NOMO-1 treated with dmso at 0.1 percent for 144 hours (cell line): ENCODE measurements around the gene AUNIP.

Source experiments
- DNase-seq: peaks from one replicate; lab custom pipeline; 2025; ENCODE audit not compliant: unreplicated experiment; lab: John Stamatoyannopoulos, UW

The AUNIP gene

GRCh38 chr1:25797939-25798338 is 61.3 kb downstream of the AUNIP start:
- DNase-seq = no peak

DNA sequence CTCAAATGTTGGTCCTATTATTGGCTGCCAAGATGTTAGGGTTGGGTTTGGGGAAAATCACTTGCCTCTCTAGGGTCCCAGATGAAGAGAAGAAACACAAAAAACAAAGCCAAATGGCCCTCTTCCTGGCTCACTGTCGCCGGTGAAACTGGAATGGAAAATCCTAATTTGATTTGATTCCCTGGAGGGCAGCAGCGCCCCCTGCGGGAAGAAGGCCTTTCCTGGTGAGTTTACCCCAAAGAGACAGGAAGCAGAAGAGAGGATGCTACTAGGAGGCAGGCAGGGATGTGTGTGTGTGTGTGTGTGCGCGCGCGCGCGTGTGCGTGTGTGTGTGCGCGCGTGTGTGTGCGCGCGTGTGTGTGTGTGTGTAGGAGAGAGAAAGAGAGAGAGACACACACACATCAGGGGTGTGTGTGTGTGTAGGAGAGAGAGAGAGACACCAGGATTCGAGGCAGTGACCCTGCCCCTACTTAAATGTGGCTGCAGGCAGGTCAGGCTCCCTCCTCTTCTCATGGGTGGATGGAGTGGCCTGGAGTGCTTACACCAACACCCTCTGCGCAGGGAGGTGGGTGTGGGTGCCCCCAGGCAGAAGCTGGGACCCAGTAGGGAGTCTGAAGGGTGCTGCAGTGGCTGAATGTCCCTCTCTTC is 62.3 kb downstream of the AUNIP start:
- DNase-seq = peak; percentile 69

- DNase-seq = no peak
These were observed 63.1 kb downstream of the AUNIP start for GRCh38 chr1:25795946-25796810.

- no peak for DNase-seq
These were observed 64.0 kb downstream of the AUNIP start for GRCh38 chr1:25795211-25795610.

GRCh38 chr1:25794325-25794724 is 64.9 kb downstream of the AUNIP start:
- DNase-seq = no peak

DNA sequence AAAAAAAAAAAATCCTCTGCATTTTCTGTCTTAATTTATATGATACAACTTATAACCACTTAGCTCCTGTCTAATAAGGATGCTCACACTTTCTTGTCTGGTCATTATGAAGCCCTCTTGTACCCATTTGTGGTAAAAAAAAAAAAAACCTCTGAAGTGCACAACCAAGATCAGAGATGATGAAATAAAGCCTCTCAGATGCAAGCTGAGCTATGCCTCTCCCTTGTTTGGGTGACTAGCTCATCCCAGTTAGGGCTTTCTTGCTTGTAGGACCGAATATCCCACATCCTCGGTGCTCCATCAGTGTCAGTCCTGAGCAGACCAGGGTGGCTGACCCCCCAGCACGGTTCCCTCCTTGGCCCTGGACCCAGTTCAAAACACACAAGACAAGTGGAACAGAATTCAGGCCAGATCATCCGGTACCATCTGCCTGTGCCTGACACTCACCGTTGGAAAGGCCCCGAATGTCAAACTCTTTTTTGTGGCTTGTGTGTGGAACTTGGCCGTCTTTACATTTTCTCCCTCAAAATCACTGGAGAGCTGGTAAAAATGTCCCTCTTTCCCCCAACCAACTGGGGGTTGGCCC is 65.6 kb downstream of the AUNIP start:
- no peak for DNase-seq

DNA sequence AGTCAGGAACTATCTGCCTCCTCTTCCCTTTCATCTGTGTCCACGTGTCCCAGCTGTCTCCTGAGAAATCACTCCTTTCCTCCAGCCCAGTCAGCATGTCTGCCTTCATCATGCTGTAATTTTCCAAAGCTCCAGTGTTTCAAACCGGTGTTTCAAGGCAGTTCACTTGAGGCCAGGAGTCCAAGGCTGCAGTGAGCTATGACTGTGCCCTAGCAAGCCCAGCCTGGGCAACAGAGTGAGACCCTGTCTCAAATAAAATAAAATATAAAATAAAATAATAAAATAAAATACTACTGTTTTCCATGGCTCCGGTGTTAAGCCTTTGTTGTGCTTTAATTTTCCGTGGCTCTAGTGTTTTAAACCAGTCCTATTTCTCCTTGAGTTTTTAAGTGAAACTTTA is 67.1 kb downstream of the AUNIP start:
- no peak for DNase-seq

- no peak for DNase-seq
These were observed 68.8 kb downstream of the AUNIP start for GRCh38 chr1:25790472-25790871.

DNA sequence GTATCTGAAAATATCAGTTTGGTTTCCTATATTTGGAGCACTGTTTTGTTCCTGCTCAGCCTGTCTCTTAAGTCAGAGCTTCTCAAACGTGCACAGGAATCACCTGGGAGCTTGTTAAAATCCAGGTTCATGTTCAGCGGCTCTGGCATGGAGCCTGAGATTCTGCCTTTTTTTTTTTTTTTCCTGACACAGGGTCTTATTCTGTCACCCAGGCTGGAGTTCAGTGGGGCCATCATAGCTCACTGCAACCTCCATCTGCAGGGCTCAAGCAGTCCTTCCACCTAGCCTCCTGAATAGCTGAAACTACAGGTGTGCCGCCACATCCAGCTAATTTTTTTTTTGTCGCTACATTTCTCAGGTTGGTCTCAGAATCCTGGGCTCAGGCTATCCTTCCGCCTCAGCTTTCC is 71.5 kb downstream of the AUNIP start:
- DNase-seq = no peak

DNA sequence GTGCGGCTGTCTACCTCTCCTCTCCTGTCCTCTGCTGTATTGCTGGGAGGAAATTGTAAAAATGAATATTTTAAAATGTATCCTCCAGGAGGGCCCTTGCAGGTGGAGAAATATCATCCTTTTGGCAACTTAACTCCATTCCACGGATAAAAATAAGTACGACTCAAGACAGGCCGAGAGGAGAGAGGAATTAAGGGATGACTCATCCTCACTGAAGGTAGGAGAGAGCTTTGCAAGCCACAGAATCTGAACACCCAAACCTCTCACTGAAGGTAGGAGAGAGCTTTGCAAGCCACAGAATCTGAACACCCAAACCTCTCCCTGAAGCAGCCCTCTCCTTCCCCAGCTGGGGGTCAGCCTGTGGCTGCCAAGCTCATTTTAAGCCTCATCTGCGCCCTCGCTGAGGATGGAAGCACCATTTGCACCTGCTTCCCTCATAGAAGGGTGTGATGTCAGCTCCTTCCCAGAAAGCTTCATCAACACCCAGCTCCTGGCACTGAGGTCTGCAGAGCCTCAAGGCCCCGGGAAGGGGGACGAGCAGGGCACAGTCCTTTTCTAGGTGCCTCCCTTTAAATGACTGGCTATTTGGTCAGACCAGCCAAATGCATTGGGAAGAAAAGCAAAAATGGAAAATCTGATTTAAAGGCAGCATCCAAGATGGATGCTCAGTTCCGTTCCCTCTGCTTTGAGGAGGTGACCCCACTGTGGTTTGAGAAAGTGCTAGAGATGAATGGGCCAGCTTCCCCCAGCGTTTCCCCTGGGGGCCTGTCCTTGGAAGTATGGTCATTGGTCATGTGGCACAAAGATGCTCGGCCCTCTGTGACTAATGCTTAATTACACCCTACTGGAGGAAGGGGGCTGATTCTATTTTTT is 72.1 kb downstream of the AUNIP start:
- no peak for DNase-seq

DNA sequence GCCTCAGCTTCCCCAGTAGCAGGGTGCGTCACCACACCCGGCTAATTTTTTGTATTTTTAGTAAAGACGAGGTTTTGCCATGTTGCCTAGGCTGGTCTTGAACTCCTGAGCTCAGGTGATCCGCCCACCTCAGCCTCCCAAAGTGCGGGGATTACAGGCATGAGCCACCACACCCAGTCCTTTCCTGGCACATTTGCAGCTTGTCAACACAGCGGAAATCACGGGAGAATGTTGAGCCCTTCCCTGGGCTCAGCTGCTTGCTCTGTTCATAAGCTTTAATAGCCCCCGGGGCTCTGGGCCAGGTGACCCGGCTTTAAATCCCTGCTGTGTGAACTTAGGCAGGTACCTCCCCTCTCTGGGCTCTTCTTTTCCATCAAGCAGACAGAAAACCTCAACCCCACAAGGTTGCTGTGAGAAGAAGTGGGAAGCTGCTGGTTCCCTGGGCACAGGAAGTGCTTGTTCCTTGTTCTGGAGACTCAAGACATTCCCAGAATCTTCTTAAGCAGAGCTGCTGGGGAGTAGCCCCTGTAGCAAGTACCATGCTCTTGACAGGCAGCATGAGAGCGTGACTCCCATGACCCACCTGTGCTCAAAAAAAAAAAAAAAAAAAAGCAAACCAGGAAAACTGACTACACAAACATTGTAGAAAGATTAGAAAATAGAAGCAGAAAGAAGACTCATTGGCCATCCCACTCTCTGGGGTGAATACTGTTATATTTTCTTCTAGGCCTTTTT is 73.8 kb downstream of the AUNIP start:
- DNase-seq = no peak

GRCh38 chr1:25784575-25785051 is 74.6 kb downstream of the AUNIP start:
- DNase-seq = no peak
